Stomach (tissue), 9 donors: ENCODE results near the gene DHCR7. TPM values are rescaled to one million over a fixed set of nuclear protein-coding genes. Genes with fewer than 3 reads are reported as not detected.

Source experiments
- DNase-seq, 2 donors: peaks; one replicate each; pipeline versions ENCODE4 v3.0.0 to v3.0.0-alpha.2; 2013 to 2019
- H3K27ac ChIP-seq, 5 donors: fragments of 200-600 bp in 4 of 5; sonication (generic) in 4 of 5; one replicate each; pipeline ENCODE4 v1.5.1; 2013 to 2019; ENCODE audit warnings: mild to moderate bottlenecking in 1 of 5, moderate library complexity in 1 of 5
- H3K27me3 ChIP-seq, 3 donors: fragments of 200-600 bp; sonication (generic); one replicate each; pipeline ENCODE4 v1.5.1; 2017 to 2019; ENCODE audit warnings: mixed run types in 1 of 3
- H3K36me3 ChIP-seq, 4 donors: fragments of 200-600 bp; sonication (generic); 1 replicate in 3 of 4; 2 replicates in 1 of 4; pipeline ENCODE4 v1.5.1; 2016 to 2019
- H3K4me1 ChIP-seq, 4 donors: fragments of 200-600 bp; sonication (generic); one replicate each; pipeline ENCODE4 v1.5.1; 2016 to 2019
- H3K4me3 ChIP-seq, 4 donors: fragments of 200-600 bp; sonication (generic) in 3 of 4; one replicate each; pipeline ENCODE4 v1.5.1; 2016 to 2019; ENCODE audit warnings: mild to moderate bottlenecking in 1 of 4
- H3K9me3 ChIP-seq, 4 donors: fragments of 200-600 bp; sonication (generic); one replicate each; pipeline ENCODE4 v1.5.1; 2016 to 2019
- EP300 ChIP-seq: sonication (generic); formaldehyde crosslinking; IDR thresholded peaks from one replicate; pipeline ENCODE4 v1.6.1; 2017; ENCODE audit warnings: antibody characterized with exemption
- POLR2A ChIP-seq, 4 donors: fragments of 450-650 bp; IDR thresholded peaks; one replicate each; pipeline ENCODE4 v1.6.1; 2016; ENCODE audit warnings: antibody characterized with exemption in 4 of 4, control low read depth in 2 of 4, mild to moderate bottlenecking in 1 of 4, moderate library complexity in 1 of 4
- POLR2AphosphoS5 ChIP-seq, 3 donors: sonication (generic); formaldehyde crosslinking; IDR thresholded peaks; one replicate each; pipeline ENCODE4 v1.6.1; 2016; ENCODE audit warnings: antibody characterized with exemption in 3 of 3
- WGBS, 5 donors: extraction: QIAGEN DNeasy Blood & Tissue Kit in 3 of 5; methylation state at CpG; one replicate each; pipeline versions ENCODE4 v1.1.5 to v1.1.7; 2013 to 2018; 5-methylcytosine and 5-hydroxymethylcytosine counted together
- intact Hi-C: fragments of 100-400 bp; cut with DNase I; formaldehyde crosslinking; loops from one replicate; pipeline ENCODE4 v1.15.1; 2023; ENCODE audit warnings: low total_unique reads
- polyA plus RNA-seq, 3 donors: library from polyadenylated mRNA; stranded (reverse); fragments of 200-250 nt; gene quantifications; one replicate each; pipeline ENCODE4 v1.2.3, GENCODE V29; 2013
- total RNA-seq, 5 donors: library from RNA; depleted of rRNA; stranded (reverse); fragments of >200 nt; gene quantifications; one replicate each; pipeline versions ENCODE4 v1.1.0 to v1.2.3, GENCODE V29; 2014 to 2016
- TF ChIP-seq, protein P1 (sequence below), 7 experiments: fragments of 450-650 bp in 4 of 7; fragments of 200-600 bp in 3 of 7; sonication (generic) in 3 of 7; IDR thresholded peaks; one replicate each; pipeline ENCODE4 v1.5.1; 2016 to 2019; ENCODE audit warnings: antibody characterized with exemption in 7 of 7, control low read depth in 2 of 7, mild to moderate bottlenecking in 1 of 7
- donor health status: healthy with polysubstance abuse.
- donor health status: Bipolar disorder and iron deficiency.
- donor health status: healthy.

The DHCR7 gene
- total and polyA plus RNA-seq, 8 donors, result 3.5 to 58.8 (median 15.1) TPM

DNA sequence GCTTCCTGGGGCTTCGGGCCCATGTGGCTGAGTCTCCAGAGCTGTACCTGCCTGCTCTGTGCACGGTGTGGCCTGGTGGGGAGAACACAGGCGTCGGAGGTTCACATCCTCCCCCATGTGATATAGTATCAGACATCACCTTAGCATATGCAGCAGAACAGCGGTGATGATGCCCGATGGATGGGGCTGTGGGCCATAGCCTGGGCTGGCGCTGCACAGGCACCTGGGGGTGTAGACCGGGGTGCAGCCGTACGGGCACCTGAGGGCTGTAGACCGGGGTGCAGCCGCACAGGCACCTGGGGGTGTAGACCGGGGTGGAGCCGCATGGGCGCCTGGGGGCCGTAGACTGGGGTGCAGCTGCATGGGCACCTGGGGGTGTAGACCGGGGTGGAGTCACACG is 34.0 kb upstream of the DHCR7 start:
- Histone ChIP-seq H3K27me3 (no peaks in the 10 kb centered on the region), H3K4me3 (no peak overlapping the region), H3K36me3 (peaks cover 65 to 100% (median 100%) of the 10 kb centered on the region in 4 donors), H3K27ac (no peak overlapping the region), H3K9me3 (no peaks in the 10 kb centered on the region), H3K4me1 (peaks cover 0 to 10% (median 2%) of the 10 kb centered on the region in 4 donors)
- intact Hi-C loops, result no loop called here
- no peak for DNase-seq
- no peak for TF ChIP-seq POLR2A (IDR thresholded peaks at IDR 0.05)
- no peak for TF ChIP-seq EP300
- TF ChIP-seq, protein P1, sequence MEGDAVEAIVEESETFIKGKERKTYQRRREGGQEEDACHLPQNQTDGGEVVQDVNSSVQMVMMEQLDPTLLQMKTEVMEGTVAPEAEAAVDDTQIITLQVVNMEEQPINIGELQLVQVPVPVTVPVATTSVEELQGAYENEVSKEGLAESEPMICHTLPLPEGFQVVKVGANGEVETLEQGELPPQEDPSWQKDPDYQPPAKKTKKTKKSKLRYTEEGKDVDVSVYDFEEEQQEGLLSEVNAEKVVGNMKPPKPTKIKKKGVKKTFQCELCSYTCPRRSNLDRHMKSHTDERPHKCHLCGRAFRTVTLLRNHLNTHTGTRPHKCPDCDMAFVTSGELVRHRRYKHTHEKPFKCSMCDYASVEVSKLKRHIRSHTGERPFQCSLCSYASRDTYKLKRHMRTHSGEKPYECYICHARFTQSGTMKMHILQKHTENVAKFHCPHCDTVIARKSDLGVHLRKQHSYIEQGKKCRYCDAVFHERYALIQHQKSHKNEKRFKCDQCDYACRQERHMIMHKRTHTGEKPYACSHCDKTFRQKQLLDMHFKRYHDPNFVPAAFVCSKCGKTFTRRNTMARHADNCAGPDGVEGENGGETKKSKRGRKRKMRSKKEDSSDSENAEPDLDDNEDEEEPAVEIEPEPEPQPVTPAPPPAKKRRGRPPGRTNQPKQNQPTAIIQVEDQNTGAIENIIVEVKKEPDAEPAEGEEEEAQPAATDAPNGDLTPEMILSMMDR (IDR thresholded peaks at IDR 0.05), result no peak
- TF ChIP-seq POLR2AphosphoS5 (IDR thresholded peaks at IDR 0.05), result no peak
- WGBS, 5 donors, result 95 to 100% (median 98%) methylated on average over 5 to 18 of the region's 18 CpGs

DNA sequence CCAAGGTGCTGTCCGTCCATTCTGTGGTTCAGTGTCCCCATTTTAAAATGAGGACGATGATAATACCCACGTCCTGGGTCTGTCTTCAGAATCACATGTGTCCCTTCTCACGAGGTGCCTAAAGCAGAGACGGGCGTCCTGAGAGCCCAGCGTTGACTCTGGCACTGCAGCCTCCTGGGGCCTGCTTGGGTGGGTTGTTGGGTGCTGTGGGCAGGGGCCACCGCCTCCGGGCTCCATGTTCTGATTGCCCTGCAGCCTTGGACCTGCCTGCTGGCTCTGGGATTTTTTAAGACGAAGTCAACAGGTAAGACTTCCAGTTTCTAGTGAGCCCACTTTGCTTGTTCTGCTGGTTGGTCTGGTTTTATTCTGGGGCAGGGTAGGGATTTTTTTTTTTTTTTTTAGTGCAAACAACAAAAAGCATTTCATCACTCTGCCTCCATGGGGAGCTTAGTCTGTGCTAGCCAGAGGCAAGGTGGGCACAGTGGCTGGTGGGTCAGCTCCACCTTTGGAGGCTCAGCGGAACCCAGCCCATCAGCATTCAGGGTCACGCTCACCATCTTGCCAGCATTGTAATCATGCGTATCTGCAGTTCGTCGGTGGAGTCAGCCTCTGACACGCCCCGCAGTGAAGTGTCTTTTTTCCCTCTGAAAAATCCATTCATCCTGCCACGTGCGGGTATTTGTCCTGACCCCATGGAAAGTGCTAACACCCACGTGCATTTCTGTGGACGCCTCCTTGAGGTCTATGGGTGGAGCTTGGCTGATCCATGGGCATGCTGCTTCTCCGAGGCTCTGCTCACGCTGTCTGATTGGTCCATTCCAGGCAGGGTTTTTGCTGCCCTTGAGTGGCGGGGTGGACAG is 33.1 kb upstream of the DHCR7 start:
- no peak overlapping the region for H3K4me3 ChIP-seq
- H3K36me3 ChIP-seq, result peaks cover 72 to 100% (median 100%) of the 10 kb centered on the region in 4 donors
- H3K27me3 ChIP-seq, result no peaks in the 10 kb centered on the region
- H3K27ac ChIP-seq, result no peak overlapping the region
- intact Hi-C loops, result no loop called here
- DNase-seq, result peak in 1 of 2 donors; percentile 62
- no peaks in the 10 kb centered on the region for H3K9me3 ChIP-seq
- TF ChIP-seq POLR2AphosphoS5 (IDR thresholded peaks at IDR 0.05), result no peak
- peaks cover 0 to 10% (median 2%) of the 10 kb centered on the region in 4 donors for H3K4me1 ChIP-seq
- 78 to 88% (median 84%) methylated on average over 20 to 24 of the region's 24 CpGs for WGBS, 5 donors

DNA sequence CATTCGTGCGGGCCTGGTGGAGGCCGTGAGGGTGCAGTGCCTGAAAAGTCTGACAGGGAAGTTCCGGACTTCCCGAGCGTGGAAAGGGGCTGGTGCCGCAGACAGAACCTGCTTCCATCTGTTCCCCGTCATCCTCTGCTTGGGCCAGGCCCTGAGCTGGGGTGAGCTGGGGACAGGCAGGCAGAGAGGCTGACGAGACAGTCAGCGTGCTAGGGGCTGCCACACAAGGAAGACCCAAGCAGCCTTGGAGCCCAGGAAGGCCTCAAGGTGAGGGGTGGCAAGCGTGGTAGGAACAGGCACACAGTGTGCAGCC is 30.3 kb upstream of the DHCR7 start:
- 91 to 97% (median 95%) methylated on average over 11 of the region's 11 CpGs for WGBS, 5 donors
- peaks cover 70 to 100% (median 100%) of the 10 kb centered on the region in 4 donors for H3K36me3 ChIP-seq
- DNase-seq, result no peak
- intact Hi-C loops, result no loop called here
- H3K9me3 ChIP-seq, result no peaks in the 10 kb centered on the region
- H3K27me3 ChIP-seq, result no peaks in the 10 kb centered on the region
- peaks cover 0 to 10% (median 2%) of the 10 kb centered on the region in 4 donors for H3K4me1 ChIP-seq
- no peak overlapping the region for H3K4me3 ChIP-seq
- no peak for TF ChIP-seq POLR2A (IDR thresholded peaks at IDR 0.05)
- TF ChIP-seq EP300, result no peak
- TF ChIP-seq POLR2AphosphoS5 (IDR thresholded peaks at IDR 0.05), result no peak
- TF ChIP-seq, protein P1 (IDR thresholded peaks at IDR 0.05), result no peak
- no peak overlapping the region for H3K27ac ChIP-seq

DNA sequence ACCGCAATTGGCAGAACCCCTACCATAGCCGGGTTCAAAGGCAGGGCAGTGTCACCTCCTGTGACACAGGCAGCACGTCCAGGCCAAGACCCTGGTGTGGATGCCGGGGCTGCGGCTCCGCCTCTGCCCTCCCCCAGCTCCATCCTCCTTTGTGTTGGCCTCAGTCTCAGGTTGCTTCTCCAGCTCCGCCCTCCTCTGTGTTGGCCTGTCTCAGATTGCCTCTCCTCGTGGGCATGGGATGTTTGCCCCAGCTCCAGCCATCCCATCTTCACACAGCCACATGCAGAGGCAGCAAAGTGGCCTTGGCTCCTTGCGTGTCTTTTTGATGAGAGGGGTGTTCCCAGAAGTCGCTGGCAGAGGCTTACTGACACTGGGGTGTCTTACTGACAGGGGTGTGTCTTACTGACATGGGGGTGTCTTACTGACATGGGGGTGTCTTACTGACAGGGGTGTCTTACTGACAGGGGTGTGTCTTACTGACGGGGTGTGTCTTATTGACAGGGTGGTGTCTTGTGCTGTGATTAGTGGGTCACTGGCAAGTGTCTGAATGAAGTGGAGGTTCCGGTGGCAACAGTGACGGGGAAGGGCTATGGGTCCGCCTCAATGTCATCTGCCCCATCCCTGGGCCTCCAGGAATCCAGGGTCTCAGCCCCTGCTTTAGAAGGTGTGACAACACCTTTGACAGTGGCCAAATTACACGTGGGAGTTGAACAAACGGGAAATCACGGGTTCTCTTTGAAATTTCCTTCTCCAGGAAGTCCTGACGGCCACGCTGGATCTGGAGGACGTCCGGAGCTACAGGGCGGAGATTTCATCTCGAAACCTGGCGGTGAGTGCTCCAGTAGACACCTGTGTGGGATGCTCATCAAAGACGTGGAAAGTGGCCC is 29.7 kb upstream of the DHCR7 start:
- intact Hi-C loops, result no loop called here
- WGBS, 5 donors, result 77 to 83% (median 83%) methylated on average over 17 to 25 of the region's 25 CpGs
- peaks cover 70 to 100% (median 100%) of the 10 kb centered on the region in 4 donors for H3K36me3 ChIP-seq
- no peaks in the 10 kb centered on the region for H3K27me3 ChIP-seq
- H3K27ac ChIP-seq, result no peak overlapping the region
- TF ChIP-seq EP300, result no peak
- TF ChIP-seq, protein P1 (IDR thresholded peaks at IDR 0.05), result no peak
- TF ChIP-seq POLR2AphosphoS5 (IDR thresholded peaks at IDR 0.05), result no peak
- TF ChIP-seq POLR2A (IDR thresholded peaks at IDR 0.05), result no peak
- peaks cover 0 to 10% (median 2%) of the 10 kb centered on the region in 4 donors for H3K4me1 ChIP-seq
- H3K4me3 ChIP-seq, result no peak overlapping the region
- no peak for DNase-seq
- no peaks in the 10 kb centered on the region for H3K9me3 ChIP-seq
